Ishikawa (cell line): ENCODE measurements around the gene CFP.

Experiments used
- CEBPB ChIP-seq: IDR thresholded peaks from 2 replicates; pipeline ENCODE4 v1.6.1; 2012
- CREB1 ChIP-seq: IDR thresholded peaks from 2 replicates; pipeline ENCODE4 v1.6.1; 2012; ENCODE audit warnings: low read depth
- RAD21 ChIP-seq: IDR thresholded peaks from 2 replicates; pipeline ENCODE4 v1.6.1; 2012; ENCODE audit warnings: low read depth
- TAF1 ChIP-seq: IDR thresholded peaks from 2 replicates; pipeline ENCODE4 v1.6.1; 2012; ENCODE audit warnings: low read depth, mild to moderate bottlenecking
- TCF12 ChIP-seq: IDR thresholded peaks from 2 replicates; pipeline ENCODE4 v1.6.1; 2012; ENCODE audit warnings: low read depth
- TEAD4 ChIP-seq: IDR thresholded peaks from 2 replicates; pipeline ENCODE4 v1.6.1; 2012
- TF ChIP-seq, protein P1 (sequence below): IDR thresholded peaks from 2 replicates; pipeline ENCODE4 v1.6.1; 2012; ENCODE audit warnings: low read depth, mild to moderate bottlenecking

DNA sequence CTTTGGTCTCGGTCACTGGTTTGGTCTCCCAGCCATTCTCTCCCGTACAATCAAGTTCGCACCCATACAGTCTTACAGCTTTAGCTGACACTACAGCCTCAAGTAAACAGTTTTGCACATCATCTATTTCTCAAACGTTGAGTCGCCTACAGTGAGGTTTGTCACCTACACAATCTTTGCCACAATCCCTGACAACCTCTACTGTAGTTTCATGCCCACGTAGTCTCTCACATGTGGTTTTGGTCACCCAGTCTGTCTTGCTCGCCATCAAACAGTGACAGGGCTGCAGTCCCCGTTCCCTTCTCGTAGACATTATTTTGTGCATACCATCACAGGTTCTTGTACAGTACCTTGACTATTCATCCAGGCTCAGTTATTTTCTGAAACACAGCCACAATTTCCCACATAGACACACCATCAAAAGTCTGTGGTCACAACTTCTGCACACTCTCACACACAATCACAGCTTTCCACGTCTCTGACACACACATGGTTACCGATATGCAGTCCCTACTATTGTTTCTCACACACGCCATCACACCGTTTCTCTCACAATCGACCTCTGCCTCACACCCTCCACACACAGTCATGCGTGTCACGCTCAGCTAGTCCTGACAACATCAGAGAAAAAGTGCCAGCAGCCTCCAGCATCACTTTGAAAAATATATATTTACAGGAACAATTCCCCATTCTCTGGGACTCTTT lies 5.3 kb upstream of the CFP start:
- no peak for TF ChIP-seq CEBPB
- no peak for TF ChIP-seq TCF12
- no peak for TF ChIP-seq TAF1
- no peak for TF ChIP-seq CREB1
- TF ChIP-seq RAD21, result no peak
- TF ChIP-seq, protein P1, sequence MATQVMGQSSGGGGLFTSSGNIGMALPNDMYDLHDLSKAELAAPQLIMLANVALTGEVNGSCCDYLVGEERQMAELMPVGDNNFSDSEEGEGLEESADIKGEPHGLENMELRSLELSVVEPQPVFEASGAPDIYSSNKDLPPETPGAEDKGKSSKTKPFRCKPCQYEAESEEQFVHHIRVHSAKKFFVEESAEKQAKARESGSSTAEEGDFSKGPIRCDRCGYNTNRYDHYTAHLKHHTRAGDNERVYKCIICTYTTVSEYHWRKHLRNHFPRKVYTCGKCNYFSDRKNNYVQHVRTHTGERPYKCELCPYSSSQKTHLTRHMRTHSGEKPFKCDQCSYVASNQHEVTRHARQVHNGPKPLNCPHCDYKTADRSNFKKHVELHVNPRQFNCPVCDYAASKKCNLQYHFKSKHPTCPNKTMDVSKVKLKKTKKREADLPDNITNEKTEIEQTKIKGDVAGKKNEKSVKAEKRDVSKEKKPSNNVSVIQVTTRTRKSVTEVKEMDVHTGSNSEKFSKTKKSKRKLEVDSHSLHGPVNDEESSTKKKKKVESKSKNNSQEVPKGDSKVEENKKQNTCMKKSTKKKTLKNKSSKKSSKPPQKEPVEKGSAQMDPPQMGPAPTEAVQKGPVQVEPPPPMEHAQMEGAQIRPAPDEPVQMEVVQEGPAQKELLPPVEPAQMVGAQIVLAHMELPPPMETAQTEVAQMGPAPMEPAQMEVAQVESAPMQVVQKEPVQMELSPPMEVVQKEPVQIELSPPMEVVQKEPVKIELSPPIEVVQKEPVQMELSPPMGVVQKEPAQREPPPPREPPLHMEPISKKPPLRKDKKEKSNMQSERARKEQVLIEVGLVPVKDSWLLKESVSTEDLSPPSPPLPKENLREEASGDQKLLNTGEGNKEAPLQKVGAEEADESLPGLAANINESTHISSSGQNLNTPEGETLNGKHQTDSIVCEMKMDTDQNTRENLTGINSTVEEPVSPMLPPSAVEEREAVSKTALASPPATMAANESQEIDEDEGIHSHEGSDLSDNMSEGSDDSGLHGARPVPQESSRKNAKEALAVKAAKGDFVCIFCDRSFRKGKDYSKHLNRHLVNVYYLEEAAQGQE, result no peak
- no peak for TF ChIP-seq TEAD4
